Right lobe of liver (tissue), 4 donors: ENCODE results near the gene MYO5A.

Experiments used
- POLR2A ChIP-seq: fragments of 450-650 bp; IDR thresholded peaks from one replicate; pipeline ENCODE4 v1.6.1; 2017; ENCODE audit warnings: antibody characterized with exemption, mild to moderate bottlenecking
- TF ChIP-seq, protein P1 (sequence below), 4 donors: fragments of 200-600 bp in 3 of 4; fragments of 450-650 bp in 1 of 4; IDR thresholded peaks; one replicate each; pipeline versions ENCODE4 v1.5.1 to v1.8.0; 2016 to 2022; ENCODE audit warnings: antibody characterized with exemption in 4 of 4, mild to moderate bottlenecking in 2 of 4
- donor health status: DM: no; HTN: no; CAD: no.
- donor health status: DM: no; HTN: no; CAD: no.
- donor health status: DM: no; HTN: yes; CAD: no.

DNA sequence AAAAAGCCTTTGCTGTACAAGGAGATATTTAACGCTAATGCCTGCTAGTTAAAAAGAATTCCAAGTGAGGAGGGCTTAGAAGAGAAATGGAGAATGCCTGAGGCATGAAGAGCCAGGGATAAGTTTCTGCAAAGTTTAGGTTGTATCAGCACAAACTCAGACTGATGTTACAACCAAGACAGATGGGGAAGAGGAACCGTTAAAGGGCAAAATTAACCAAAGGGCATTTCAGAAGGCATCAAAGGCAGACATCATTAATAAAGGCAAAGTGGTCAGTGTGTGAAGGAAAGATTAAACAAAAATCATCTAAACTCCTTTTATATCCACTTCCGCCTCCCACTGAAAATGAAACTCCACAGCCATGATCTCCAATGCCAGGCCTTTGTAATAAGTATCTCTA is 7.0 kb downstream of the MYO5A start:
- TF ChIP-seq POLR2A: no peak
- TF ChIP-seq, protein P1, sequence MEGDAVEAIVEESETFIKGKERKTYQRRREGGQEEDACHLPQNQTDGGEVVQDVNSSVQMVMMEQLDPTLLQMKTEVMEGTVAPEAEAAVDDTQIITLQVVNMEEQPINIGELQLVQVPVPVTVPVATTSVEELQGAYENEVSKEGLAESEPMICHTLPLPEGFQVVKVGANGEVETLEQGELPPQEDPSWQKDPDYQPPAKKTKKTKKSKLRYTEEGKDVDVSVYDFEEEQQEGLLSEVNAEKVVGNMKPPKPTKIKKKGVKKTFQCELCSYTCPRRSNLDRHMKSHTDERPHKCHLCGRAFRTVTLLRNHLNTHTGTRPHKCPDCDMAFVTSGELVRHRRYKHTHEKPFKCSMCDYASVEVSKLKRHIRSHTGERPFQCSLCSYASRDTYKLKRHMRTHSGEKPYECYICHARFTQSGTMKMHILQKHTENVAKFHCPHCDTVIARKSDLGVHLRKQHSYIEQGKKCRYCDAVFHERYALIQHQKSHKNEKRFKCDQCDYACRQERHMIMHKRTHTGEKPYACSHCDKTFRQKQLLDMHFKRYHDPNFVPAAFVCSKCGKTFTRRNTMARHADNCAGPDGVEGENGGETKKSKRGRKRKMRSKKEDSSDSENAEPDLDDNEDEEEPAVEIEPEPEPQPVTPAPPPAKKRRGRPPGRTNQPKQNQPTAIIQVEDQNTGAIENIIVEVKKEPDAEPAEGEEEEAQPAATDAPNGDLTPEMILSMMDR (IDR thresholded peaks at IDR 0.05): no peak
